HG03159 (cell line): ENCODE results near the gene MMP23B.
"Not testable (repeated sequence)": the region's sequence is repeated elsewhere in the genome, so short reads cannot be mapped to it uniquely, and the experiment has no call there.

Experiments used
- ATAC-seq: cut with Tn5 transposase; IDR thresholded peaks from one replicate; pipeline ENCODE4 v1.9.1; 2021; ENCODE audit warnings: mild to moderate bottlenecking, moderate library complexity; ENCODE audit not compliant: unreplicated experiment

The MMP23B gene

GRCh38 chr1:1664318-1664717 lies 32.3 kb downstream of the MMP23B start:
- ATAC-seq = not testable (repeated sequence)

- ATAC-seq = no peak
Measured at GRCh38 chr1:1664941-1665814, 33.2 kb downstream of the MMP23B start.

GRCh38 chr1:1665815-1666251 lies 33.9 kb downstream of the MMP23B start:
- ATAC-seq = no peak

- no peak for ATAC-seq
Measured at GRCh38 chr1:1666526-1666925, 34.6 kb downstream of the MMP23B start.

- no peak for ATAC-seq
Measured at GRCh38 chr1:1669468-1670440, 37.8 kb downstream of the MMP23B start.

GRCh38 chr1:1670866-1671265 lies 38.9 kb downstream of the MMP23B start:
- no peak for ATAC-seq

GRCh38 chr1:1671365-1672119 lies 39.6 kb downstream of the MMP23B start:
- ATAC-seq = no peak

- ATAC-seq = no peak
Measured at GRCh38 chr1:1672181-1672965, 40.4 kb downstream of the MMP23B start.

- ATAC-seq = not testable (repeated sequence)
Measured at GRCh38 chr1:1674806-1675205, 42.8 kb downstream of the MMP23B start.

- not testable (repeated sequence) for ATAC-seq
Measured at GRCh38 chr1:1675218-1675617, 43.2 kb downstream of the MMP23B start.

- not testable (repeated sequence) for ATAC-seq
Measured at GRCh38 chr1:1676087-1676486, 44.1 kb downstream of the MMP23B start.

GRCh38 chr1:1677718-1678580 lies 46.0 kb downstream of the MMP23B start:
- peak; percentile 73 for ATAC-seq

- ATAC-seq = no peak
Measured at GRCh38 chr1:1678581-1679380, 46.8 kb downstream of the MMP23B start.

- no peak for ATAC-seq
Measured at GRCh38 chr1:1680031-1680911, 48.3 kb downstream of the MMP23B start.

GRCh38 chr1:1680912-1681273 lies 48.9 kb downstream of the MMP23B start:
- ATAC-seq = no peak

GRCh38 chr1:1683104-1683905 lies 51.3 kb downstream of the MMP23B start:
- no peak for ATAC-seq
